ENCODE measurements around the gene CBX6.
A peak's percentile ranks its signal among the peaks of the same experiment; 100 is the strongest.

The CBX6 gene

DNA sequence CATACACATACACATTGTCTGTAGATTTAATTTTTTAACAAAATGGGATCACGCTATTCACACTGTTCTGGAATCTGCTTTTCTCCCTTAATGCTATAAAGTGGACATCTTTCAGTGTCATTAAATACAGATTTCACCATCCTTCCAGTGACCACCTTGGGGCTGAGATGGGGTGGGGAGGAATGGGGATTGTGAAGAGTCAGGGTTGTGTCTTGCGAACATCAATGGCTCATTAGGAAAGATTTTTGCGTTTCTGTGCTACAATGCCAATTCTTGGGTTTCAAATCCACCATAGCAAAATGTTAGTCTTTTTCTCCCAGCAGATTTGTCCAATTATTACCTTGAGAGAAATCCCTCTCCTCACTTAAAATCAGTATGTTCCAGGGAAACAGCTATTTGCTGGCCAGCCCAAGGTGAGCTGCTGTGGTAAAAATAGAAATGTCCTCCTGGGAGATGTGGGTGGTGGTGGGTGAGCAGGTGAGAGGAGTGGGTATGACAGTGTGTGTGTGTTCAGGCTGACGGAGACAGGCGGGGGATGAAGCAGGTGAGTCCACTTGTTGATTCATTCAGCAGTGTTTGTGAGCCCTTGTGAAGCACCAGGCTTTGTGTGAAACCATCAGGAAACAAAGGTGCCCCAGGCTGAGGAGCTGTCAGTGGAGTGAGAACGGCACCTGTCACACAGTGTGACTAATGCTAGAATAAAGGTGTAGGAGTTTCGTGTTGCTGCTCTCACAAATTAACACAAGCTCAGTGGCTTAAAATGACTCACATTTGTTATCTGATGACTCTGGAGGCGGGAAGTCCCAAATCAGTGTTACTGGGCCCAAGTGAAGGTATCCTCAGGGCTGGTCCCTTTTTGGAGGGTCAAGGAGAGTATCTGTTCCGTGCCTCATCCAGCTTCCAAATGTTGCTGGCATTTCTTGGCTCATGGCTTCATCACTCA lies 1.7 kb upstream of the CBX6 start:
- peak in 1 of 2 donors; percentile 51 for DNase-seq

DNA sequence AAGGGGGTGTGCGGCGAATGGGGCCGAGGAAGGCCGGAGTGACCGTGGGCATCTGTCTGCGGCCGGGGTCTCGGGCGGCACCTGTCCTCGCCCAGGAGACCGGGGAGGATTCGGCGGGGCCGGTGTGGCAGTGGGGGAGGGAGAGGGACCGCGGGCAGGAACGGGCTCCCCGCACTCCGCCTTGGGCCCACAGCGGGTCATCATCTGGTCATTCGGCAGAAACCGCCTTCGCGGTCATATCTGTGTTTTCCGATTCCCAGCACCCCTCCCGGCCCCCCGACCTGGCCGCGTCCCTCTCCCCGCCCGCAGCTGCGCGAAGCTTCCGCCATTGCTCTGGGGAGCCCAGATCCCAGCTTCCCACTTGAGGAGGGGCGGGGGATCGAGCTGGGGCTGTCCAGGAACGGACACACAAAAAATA lies 824 bp upstream of the CBX6 start:
- DNase-seq = peak in 1 of 2 donors; percentile 29

DNA sequence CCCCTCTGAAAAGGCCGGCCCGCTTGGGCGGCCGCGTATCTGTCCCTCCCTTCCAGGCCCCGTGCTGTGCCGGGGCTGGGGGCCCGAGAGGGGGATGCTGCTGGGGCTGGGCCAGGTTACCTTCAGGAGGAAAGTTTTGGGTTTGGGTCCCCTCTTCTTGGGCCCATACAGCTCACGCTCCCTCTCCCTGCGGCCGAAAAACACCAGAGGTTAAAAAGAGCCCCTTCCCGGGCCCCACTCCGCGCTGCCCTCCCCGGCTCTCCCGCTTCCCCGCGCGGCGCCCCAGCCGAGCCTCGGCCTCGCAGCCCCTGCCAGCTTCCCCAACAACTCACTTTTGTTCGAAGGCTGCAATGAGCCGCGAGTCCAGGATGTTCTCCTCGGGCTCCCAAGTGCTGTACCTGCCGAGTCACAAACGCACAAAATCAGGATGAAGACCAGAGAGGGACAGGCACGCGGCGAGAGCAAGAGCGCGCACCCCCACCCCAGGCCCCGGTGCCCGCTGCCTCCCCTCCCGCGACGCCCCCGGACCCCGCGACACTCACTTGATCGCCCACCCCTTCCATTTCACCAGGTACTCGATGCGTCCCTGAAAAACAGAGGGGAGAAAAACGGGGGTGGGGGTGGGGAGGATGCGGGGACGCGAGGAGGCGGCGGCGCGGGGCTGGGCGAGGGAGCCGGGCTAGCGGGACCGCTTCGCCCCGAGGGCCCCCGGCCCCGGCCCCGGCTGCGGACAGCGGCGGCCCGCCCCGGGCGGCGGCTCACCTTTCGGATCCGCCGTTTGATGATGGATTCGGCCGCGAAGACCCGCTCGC lies 450 bp downstream of the CBX6 start:
- DNase-seq = peak in 1 of 2 donors; percentile 31

DNA sequence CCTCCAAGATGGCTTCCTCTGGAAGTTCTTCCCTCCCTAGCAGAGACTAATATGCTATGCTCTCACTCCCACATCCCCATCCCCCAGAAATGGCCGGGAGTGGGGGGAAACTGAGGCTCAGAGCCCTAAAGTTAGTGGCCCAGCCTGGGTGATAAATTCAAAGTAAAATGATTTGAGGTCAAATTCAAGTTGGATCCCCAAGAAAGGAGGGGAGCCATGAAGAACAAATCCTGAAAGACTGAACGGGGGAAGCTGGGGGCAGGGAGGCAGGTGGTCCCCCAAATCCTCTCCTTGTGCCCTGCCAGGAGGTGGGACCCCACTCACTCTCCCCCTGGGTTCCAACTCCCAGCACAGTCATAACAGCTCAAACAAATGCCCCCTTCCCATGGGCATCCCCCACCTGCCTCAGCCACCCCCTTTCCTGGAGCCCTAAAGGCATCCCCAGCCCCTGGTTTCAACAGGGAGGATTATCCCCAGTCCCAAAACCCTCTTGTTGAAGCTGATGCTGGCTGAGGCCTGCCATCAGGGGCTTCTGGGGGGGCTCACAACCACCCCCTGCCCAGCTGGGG lies 1.1 kb downstream of the CBX6 start:
- no peak for DNase-seq

DNA sequence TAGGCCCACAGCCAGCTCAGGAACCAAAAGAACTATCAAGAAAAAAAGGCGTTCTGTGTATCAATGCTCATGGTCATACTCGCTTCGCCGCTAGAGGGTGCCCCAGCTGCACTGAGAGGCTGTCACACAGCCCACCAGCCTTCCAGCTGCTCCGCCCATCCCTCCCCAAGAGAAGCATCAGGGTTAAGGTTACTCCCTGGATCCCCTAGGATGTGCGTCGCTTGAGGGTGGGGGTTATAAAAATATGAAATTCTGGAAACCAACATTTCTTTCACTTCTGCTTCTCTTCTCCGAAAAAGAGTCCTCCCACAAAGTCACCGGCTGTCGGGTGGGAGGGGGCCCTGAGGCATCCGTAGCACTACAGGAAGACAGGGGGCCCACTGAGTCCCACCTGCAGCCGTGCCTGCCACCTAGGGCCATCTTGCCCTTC lies 1.7 kb downstream of the CBX6 start:
- peak; percentile 86 to 88 for DNase-seq

DNA sequence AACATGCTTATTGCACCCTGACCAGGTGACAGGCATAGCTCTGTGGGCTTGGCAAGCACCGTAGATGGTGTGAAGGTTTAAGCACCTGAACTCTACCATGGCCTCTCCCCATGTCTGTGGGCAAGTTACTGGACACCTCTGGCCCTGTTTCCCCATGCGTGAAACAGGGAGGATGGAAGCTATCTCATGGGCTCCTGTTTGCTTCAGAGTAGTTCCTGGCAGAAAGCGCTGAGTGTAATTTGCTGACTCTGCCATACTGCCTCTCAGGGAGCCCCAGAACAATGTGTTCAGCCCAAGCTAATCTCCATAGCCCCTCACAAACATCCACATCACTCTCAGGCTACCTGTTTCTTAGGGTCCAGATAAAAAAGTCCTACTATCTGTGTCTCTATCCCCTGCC lies 2.4 kb downstream of the CBX6 start:
- DNase-seq = no peak

DNA sequence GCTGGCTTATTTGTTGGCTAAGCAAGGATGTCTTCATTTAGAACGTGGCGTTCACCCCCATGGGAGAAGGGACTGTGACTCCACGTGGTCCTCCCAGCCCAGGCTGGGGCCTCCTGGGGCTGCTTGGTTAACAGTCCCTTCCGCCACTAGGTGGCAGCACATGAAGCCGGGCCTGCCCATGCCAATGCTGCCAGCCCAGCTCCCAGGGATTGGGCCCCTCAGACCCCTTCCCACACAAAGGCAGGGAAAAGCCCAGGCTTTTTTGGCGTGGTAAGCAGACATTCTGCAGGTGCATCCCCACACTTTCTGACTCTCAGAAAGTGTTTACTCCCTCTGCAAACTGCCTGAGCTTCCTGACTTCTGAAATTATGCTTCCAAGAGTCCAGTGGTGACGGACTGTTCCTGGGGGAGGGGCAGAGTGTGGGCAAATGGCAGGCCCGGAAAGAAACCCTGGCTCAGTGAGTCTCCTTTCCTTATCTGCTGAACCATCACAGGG lies 3.1 kb downstream of the CBX6 start:
- DNase-seq = peak; percentile 78 to 84

DNA sequence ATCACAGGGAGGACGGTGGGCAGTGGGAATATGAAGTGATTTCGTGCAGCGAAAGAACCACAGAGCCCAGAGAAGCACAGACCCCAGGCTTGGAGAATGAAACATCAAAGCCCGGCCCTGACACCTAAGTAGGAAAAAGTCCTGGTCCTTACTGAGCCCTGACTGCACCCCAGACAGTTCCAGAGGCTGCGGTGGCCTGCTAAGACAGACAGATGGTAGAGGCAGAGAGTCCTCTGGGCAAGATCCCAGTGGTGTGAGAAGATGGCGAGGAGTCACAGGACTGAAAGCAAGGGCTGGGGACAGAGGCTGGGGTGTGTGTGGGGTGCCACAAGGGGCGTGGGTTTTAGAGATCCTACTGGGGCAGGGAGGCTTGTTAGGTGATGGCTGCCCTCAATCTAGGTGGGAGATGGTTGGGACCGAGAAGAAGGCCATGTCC lies 3.7 kb downstream of the CBX6 start:
- no peak for DNase-seq

DNA sequence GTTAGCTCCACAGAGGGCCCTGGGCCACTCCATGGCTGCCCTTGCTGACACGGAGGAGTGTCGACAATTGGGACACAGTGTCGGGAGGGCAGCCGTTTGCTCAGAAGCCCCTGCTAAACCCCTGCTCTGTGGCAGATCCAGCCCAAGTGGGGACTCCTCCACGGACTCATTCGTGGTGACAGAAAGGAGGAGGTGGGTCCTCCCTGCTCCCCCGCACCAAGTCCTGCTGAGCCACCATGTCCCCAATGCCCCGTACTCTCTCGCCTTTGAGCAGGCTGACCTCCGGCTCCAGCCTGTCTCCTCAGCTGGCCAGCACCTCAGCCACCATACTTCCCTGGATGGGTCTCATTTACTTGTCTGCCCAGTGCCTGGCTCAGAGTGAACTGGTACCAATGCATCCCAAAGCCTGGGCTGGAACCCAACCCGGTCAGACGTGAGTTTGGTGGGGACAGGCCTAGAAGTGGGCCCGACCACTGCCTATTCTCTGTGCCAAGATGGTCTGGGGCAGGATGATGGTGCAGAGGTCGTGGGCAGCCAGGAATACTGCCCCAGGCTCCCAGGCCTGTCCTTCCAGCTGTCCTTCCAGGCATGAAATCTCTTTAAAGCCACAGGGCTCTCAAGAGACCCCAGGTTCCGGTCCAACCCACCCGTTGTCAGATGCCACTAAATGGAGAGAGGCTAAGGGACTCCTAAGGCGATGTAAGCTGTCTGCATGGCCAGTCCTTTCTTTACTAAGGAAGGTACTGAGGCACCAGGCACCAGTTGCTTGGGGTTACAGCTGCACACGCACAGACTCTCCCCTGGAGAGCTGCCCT lies 4.3 kb downstream of the CBX6 start:
- DNase-seq = no peak

DNA sequence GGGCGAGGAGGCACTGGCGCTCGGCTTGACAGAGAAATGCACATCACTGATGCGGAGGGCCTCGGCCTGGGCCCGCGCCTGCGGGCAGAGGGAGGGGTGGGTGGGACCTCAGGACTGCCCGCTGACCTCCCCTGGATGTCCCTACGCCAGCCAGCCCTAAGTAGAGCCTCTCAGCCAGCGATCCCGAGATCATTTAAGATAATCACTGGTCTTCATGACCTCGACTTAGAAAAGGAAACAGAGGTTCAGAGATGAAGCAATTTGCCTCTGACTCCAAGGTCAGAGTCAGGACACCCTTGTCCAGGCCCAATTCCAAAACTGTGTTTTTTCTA lies 4.9 kb downstream of the CBX6 start:
- no peak for DNase-seq

DNA sequence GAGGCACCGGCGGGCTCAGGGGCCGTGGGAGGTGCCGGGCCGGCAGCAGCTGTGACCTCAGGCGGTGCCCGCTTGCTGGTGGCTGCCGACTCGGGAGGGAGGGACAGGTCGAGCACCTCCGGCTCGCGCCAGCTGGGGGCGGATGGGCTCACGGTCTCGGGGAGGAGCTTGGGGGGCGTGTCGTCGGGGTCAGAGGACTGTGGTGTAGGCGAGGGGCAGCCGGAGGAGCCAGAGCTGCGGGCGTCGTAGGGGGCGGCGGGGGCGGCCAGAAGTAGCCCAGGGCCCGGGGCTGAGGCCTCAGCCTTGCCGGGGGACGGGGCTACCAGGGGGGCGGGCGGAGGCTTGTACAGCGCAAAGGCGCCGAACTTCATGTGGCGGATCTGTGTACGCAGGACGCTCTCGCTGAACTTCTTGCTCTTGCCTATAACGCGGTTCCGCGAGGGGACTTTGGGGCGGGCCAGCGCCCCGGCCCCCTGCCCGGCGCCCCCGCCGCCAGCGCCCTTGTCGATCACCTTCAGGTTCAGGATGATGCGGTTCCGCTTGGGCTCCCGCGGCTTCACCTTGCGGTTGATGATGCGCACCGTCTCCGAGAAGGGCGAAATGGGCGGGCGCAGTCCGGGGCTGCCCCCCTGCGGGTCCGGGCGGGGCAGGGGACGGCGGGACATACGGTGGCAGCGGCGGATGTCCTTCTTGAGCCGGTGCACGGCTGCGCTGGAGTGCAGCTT lies 5.5 kb downstream of the CBX6 start:
- DNase-seq = no peak

DNA sequence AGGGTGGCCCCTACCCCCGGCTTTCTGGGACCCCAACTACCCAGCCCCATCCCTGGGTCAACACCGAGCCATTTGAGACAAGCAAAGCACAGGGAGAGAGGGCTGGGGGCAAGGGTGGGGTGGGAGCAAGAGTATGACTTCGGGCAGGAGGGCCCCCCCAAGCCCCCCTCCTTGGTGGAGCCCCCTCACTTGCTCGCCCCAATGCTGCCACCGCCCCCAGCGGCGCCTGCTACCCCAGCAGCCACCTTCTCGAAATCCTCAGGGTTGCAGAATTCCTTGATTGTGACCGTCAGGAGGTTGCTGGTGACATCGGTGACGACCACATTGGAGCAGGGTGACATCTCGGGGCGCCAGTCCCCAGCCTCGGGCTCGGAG lies 6.0 kb downstream of the CBX6 start:
- no peak for DNase-seq

DNA sequence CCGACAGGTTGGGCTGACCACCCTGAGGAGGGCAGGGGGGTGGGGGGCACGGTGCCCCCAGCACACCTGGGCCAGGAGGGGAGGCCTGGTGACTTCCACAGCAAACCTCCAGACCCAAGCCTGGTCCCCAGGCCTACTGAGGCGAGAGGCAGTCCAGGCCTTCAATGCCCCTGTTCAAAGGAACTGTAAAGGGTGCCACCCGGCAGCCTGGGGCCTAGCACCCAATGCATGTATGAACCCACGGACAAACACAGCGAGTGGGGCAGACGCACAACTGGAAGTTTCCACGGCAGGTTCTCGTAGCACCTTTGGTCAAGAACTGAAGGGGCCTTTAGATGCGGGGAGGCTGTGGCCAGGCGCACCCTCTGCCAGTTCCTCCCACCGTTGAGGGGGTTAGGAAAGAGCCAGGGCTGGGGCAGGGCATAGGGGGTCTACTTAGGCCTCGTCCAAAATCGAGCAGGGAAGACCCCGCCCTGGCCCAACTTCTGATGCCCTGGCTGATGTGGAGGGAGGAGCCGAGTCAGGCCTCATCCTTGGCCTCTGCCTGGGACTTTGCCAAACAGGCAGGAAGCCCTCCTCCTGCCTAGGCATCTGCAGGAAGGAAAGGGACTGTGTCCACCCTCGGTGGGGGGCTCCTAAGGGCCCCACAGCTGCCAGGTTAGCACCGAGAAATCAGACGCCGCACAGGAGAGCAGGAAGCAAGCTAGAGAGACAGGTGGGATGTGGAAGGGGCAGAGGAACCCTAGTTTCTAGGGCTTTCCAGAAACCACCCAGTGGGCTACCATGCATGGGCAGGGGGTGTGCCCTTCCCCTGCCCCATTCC lies 6.6 kb downstream of the CBX6 start:
- no peak for DNase-seq

DNA sequence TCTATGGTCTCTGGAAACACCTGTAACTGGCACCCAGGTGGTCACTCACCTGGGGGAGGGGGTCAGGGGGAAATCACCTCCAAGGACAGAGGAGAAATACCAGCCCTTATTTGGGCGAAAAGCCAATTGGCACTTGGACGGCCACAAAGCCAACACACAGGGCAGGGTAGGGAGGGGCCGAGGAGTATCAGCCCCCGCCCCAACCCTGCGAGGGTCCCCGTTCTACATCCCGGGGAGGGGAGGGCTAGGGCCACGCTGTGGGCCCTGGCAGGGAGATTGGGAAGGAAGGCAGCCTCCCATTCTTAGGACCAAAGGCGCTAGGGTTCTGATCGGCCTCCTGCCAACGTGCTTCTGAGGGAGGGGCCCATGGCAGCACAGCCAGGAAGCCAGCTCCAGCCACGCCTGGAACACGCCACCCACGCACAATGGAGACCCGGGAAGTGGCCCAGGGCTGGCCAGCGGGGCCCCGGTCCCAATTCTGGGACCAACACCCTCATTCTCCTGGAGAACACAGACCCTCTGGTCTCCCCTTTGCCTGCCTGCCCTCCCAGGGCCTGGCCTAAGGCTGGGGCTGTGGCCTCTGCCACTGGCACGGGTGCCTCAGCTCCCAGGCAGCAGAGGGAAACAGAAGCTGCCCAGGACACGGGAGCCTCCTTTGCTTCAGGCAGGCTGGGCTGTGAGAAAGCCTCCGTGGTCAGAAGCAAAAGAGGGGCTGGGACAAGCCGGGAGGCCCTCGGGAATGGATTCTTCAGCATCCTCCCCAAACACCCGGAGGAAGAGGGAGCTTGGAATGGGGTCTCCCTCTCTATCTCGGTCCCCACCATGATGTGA lies 7.4 kb downstream of the CBX6 start:
- DNase-seq = no peak

DNA sequence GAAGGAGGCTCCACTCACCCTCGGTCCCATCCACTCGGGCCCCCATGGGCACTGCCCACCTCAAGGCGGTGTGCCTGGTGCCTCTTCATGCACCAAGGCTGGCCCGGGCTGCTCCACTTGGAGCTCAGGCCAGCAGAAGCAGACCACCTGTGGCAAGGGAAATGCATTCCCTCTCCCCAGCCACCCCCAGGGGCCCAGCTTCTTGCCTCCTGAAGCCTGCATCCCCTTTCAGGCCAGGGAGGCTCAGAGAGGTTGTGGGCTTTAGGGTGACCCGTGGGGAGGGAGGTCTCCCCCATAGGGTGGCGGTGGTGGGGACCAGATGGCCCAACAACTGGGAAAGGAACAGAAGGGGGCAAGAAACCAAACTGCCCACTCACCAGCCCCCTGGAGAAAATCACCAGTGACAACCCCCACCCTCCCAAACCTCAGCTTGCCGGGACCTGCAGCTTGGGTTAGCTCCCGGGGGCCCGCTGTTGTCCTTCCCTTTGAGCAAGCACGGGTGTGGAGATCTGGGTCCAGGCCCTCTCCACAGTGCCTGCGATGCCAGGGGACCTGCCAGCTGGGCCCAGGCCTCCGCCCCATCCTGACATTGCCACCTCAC lies 8.4 kb downstream of the CBX6 start:
- no peak for DNase-seq

DNA sequence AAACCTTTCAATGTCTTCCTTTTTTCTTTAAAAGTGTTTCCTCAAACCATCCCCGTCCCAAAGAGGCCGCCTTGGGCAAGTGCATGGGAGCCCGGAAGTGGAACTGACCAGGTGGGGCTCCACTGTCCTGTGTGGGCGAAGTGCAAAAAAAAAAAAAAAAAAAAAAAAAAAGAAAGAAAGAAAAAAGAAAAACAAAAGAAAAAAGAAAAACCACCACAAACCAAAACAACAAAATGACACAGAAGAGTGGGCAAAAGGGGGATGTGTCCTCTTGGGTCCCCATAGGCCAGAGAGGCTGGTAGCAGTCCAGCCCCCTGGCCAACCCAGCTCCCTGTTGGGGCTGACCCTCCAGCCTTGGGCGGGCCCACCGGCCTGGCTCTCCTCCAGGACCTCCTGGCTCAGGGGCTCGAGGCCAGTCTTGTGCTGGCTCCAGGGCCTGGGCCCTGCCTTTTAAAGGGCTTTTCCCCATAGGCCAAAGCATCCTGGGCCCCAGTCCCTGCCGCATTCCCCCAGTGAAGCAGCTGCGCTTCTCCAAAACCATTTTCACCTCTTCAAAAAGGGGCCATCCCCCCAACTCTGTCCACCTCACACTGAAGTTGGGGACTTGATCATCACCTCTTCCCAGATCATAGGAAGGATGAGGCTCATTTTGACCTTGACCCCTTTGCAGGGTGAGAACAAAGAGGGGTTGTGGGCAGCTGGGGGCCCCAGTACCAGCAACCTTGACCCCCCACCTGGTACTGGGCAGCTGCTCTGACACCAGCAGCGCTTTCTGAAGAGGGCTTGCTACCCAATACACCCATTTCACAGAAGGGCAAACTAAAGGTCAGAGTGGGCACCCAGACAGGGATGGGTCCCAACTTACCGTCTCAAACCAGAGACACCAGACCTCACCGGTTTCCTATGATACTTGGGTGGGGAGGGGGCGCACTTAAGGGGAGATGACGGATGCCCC lies 9.4 kb downstream of the CBX6 start:
- no peak for DNase-seq

DNA sequence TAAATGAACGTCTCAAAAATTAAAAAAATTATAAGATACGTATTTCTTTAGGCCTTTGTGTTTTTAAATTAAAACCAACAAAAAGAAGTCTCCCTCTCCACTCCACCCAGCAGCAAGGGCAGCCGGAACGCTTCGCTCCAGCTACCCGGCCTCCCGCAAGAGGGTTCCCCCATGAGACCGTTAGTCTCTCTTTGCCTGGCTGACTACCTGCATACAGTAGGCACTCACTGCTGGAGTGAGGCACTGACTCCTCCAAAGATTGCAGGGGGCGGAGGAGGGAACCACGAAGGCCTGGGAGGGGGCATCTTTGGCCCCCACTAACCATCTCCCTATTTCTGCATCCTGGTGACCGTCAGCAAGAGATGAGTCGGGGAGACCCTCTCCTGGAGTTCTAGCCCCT lies 10.1 kb downstream of the CBX6 start:
- DNase-seq = no peak

DNA sequence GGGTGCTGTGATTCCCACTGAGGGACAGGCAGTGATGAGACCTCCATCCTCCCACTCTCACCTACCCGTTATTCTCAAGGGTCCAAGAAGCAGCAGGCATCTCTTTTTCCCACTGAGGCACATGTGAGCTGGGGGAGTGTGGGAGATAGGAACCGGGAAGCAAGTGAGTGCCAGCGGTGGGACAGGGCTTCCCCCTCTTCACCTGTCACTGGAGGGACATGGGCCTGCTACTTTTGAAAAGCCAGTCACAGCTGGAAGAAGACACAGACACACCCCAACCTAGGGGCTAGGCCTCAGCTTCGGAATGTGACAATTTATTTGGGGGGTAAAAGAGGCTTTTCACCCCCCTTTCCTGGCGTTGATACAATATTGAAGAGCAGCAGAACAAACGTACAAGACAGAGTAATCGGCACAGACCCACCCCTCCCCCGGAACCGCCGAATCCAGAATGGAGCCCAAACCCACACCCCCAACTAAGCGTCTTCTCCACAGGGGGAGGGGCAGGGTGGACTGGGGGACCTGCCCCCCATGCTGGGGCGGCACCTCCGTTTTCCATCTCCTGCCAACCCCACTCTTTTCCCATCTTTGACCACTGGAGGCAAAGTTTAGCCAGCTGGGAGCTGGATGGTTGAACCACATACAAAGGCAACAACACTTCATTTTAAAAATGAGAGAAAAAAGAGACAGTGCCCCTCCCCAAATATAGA lies 10.7 kb downstream of the CBX6 start:
- DNase-seq = no peak

Data from CD4-positive, alpha-beta T cell treated with Interferon alpha-2 for 1 hour (primary cell).